NCI-H2227 treated with DMSO at 0.1 percent for 48 hours (cell line): Measurements from ENCODE around the gene HTR2A.
A peak's percentile ranks its signal among the peaks of the same experiment; 100 is the strongest.
"Not testable (repeated sequence)": the region's sequence is repeated elsewhere in the genome, so short reads cannot be mapped to it uniquely, and the experiment has no call there.

Experiments used
- DNase-seq: peaks from one replicate; lab custom pipeline; 2025; lab: John Stamatoyannopoulos, UW

The HTR2A gene

GRCh38 chr13:46804921-46805320 is 91.9 kb downstream of the HTR2A start:
- not testable (repeated sequence) for DNase-seq

DNA sequence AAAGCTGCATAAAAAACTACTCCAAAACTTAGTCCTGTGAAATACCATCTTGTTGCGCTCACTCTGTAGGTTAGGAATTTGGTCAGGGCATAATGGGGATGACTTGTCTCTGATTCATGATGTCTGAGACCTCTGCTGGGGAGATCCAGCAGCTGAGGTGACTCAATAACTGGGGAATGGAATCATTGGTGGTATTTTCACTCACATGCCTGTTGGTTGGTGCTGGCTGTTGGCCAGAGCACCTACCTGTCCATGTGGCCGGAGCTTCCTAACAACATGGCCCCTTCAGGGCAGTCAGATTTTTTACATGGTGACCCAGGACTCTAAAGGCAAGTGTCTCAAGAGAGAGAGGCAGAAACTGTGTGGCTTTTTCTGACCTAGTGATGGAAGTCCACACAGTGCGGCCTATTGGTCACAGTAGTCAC is 92.5 kb downstream of the HTR2A start:
- no peak for DNase-seq

DNA sequence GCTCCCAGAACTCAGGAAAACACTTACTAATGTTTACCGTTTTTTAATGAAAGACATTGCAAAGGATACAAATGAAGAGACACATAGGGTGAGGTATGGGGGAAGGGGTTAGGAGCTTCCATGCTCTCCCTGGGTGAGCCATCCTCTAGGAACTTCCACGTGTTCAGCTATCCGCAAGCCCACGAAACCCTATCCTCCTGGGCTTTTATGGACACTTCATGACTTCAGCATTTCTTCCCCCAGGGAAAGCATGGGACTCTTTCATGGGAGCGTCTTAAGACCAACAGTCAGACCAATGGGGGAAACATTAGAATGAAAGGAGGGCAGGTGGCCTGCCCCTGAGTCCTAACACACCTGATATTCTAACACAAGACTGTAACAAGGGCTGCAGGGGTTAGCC is 93.3 kb downstream of the HTR2A start:
- DNase-seq: no peak

DNA sequence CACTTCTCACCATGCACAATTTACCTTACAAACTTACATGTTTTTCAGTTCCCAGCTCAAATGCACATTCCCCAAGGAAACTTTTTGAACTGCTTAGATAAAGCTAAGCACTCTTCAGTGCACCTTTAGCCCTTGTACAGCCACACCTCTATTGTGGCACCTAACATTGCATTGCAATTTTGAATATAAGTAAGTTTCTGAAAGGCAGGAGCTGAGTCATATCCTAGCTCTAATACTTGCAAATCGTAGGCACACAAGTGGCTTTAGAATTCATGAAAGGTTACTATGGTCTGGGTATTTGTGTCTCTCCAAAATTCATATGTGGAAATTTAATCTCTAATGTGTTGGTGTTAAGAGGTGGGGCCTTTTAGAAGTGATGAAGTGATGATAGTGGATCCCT is 95.0 kb downstream of the HTR2A start:
- DNase-seq: no peak

DNA sequence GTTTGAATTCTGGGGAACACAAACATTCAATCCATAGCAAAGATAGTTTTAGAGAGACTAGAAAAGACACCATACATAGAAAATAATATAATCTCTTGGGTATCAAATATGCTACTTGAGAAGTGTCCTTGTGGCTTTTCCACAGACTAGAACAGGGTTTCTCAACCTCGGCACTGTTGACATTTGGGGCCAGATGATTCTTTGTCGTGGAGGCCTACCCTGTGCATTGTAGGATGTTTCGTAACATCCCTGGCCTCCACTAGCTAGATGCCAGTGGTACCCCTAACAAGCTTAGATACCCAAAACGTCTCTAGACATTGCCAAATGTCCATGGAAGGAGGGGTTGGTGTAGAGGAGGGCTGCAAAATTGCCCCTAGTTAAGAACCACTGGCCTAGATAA is 97.7 kb downstream of the HTR2A start:
- DNase-seq: no peak

DNA sequence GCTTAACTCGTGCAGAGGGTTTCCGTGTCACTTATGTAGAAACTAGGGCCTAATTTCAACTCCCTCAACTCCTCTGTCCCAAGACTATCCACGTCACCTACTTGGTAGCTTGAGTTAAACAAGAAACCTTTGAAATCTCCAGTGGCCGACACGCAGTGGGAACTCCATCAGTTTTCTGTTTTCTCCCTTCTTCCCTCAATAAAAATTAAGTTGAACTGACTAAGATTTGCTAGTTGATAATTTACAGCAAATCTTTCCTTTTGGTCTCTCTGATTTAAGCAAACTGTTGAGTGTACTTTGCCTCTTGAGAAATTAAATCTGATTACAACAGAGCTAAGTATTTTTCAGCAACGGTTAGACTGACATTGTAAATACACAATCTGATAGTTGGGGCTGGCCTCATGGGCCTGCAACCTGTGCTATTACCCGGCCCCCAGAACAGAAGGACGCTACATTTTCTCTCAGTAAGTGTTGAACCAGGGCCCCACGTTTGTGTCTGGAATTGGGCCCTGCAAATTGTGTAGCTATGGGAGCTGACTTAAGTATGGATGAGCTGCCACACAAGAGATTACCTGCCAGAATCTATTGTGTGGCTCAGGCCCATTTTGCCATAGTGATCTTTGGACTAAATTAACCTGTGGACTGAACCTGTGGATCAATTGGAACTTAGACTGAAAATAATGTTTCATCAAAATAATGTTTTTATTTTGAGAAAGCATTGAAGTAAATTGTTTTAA is 99.2 kb downstream of the HTR2A start:
- DNase-seq: no peak

- DNase-seq: peak; percentile 92
Observed at GRCh38 chr13:46796515-46797474, 100.1 kb downstream of the HTR2A start, which contains the start of gene ESD. ESD (minus strand) TSS chr13:46797161; CDS start chr13:46791413, 5,748 bp downstream.

- DNase-seq: no peak
Observed at GRCh38 chr13:46796129-46796514, 100.7 kb downstream of the HTR2A start.

GRCh38 chr13:46795321-46795720 is 101.5 kb downstream of the HTR2A start:
- DNase-seq: no peak

- no peak for DNase-seq
Observed at GRCh38 chr13:46783504-46783903, 113.3 kb downstream of the HTR2A start.

DNA sequence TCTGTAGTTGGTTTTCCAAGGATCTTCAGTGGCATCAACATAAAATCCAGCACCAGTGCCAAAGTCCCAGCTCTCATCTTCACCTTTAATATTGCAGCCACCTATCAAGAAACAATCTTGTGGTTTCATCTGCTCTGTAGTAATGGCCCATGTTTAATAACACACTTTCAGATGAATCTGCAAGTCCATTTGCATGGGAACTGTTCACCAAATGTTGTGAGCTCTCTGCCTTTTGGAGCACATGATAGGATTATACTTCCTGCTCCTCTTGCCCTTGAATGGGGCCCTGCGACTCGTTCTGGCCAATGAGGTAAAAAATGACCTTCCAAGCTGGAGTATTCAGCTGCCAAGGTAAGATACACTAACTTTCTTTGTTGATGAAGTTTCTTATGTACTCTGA is 114.2 kb downstream of the HTR2A start:
- no peak for DNase-seq

DNA sequence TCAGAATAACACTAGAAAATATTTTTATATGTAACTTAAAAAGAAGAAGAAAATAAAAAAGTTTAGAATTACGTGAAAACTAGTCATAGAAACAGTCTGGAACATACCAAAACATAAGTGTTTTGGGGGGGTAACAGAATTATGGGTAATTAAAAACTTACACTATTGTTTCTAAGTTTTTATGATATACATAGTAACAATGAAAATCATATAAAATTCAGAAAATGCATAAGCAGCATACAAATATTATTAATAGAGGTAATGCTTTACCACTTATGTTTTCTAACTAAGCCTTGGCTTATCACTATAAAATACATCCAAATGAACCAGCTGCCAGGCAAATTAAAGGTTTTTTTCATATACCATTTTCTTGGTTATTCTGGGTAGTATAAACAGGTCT is 114.8 kb downstream of the HTR2A start:
- DNase-seq: no peak
